K562 (cell line): ENCODE measurements around the gene CCNL2. TPM values are rescaled to one million over a fixed set of nuclear protein-coding genes. Genes with fewer than 3 reads are reported as not detected.

Experiments used
- ATF1 ChIP-seq, 2 experiments: fragments of 450-650 bp in 1 of 2; IDR thresholded peaks; 2 replicates each; pipeline ENCODE4 v1.6.1; 2016; ENCODE audit warnings: missing compliant biosample characterization in 1 of 2, missing genetic modification characterization in 1 of 2
- ATF4 ChIP-seq: fragments of 450-650 bp; formaldehyde crosslinking; IDR thresholded peaks from 2 replicates; pipeline ENCODE4 v1.4.0; 2022; ENCODE audit warnings: mild to moderate bottlenecking, moderate library complexity
- CAMTA2 ChIP-seq: fragments of 250-450 bp; sonication (Bioruptor Pico); conservative IDR thresholded peaks from 2 replicates; pipeline ENCODE4 v1.5.1; 2022
- CBX5 ChIP-seq: IDR thresholded peaks from 2 replicates; pipeline ENCODE4 v1.6.1; 2014; ENCODE audit warnings: low read depth, borderline replicate concordance
- CHD4 ChIP-seq: fragments of 200-600 bp; sonication (generic); IDR thresholded peaks from 3 replicates; pipeline ENCODE4 v1.6.1; 2012; ENCODE audit warnings: low read depth, mild to moderate bottlenecking, mixed read lengths, low read length, inconsistent platforms; ENCODE audit not compliant: insufficient read depth, insufficient replicate concordance, poor library complexity, severe bottlenecking
- ETV1 ChIP-seq: fragments of 450-650 bp; conservative IDR thresholded peaks from 2 replicates; pipeline ENCODE4 v1.6.1; 2016; ENCODE audit warnings: missing genetic modification characterization, control low read depth, low read depth, missing compliant biosample characterization
- FOXK2 ChIP-seq, 2 experiments: fragments of 450-650 bp; IDR thresholded peaks in 1 of 2; conservative IDR thresholded peaks in 1 of 2; 2 replicates each; pipeline ENCODE4 v1.6.1; 2016; ENCODE audit warnings: low read depth in 2 of 2, mild to moderate bottlenecking in 1 of 2
- FUS ChIP-seq: fragments of 200-400 bp; formaldehyde crosslinking; optimal IDR thresholded peaks from 2 replicates; pipeline ENCODE3; 2017; ENCODE audit warnings: low read depth, low read length
- JUNB ChIP-seq: fragments of 450-650 bp; formaldehyde crosslinking; conservative IDR thresholded peaks from 2 replicates; pipeline ENCODE4 v1.4.0; 2020; ENCODE audit warnings: mild to moderate bottlenecking
- MEF2D ChIP-seq: conservative IDR thresholded peaks from 2 replicates; pipeline ENCODE4 v1.6.1; 2016; ENCODE audit warnings: low read depth, missing genetic modification characterization, missing compliant biosample characterization
- MNT ChIP-seq, 2 experiments: fragments of 450-650 bp; conservative IDR thresholded peaks; 2 replicates each; pipeline ENCODE4 v1.6.1; 2017; ENCODE audit warnings: mild to moderate bottlenecking in 2 of 2, moderate library complexity in 2 of 2
- MTA3 ChIP-seq: fragments of 450-650 bp; formaldehyde crosslinking; IDR thresholded peaks from 2 replicates; pipeline ENCODE4 v1.6.1; 2017; ENCODE audit warnings: mild to moderate bottlenecking, borderline replicate concordance
- NCOA6 ChIP-seq: fragments of 450-650 bp; IDR thresholded peaks from 2 replicates; pipeline ENCODE4 v1.6.1; 2017; ENCODE audit warnings: mild to moderate bottlenecking
- NEUROD1 ChIP-seq: fragments of 150-350 bp; IDR thresholded peaks from 2 replicates; pipeline ENCODE4 v1.6.1; 2014; ENCODE audit warnings: borderline replicate concordance, low read length, low read depth; ENCODE audit not compliant: partially characterized antibody
- NR4A1 ChIP-seq, 2 experiments: fragments of 250-450 bp in 1 of 2; fragments of 450-650 bp in 1 of 2; sonication (Bioruptor Pico) in 1 of 2; IDR thresholded peaks; 2 replicates each; pipeline versions ENCODE4 v1.4.0 to v1.6.1; 2016 to 2020; ENCODE audit warnings: mild to moderate bottlenecking in 2 of 2, missing compliant biosample characterization in 1 of 2, missing genetic modification characterization in 1 of 2, moderate library complexity in 1 of 2
- POLR2H ChIP-seq: IDR thresholded peaks from 2 replicates; pipeline ENCODE4 v1.6.1; 2016; ENCODE audit warnings: missing genetic modification characterization, low read depth, mild to moderate bottlenecking, control low read depth, missing compliant biosample characterization, moderate library complexity
- ZBTB43 ChIP-seq: sonication (generic); formaldehyde crosslinking; IDR thresholded peaks from 2 replicates; pipeline ENCODE4 v1.8.0; 2023; ENCODE audit warnings: mild to moderate bottlenecking, missing genetic modification reagents
- polyA plus RNA-seq, 8 experiments: library from polyadenylated mRNA; depleted of rRNA in 4 of 8; stranded (reverse) in 5 of 8; unstranded in 3 of 8; fragments of >200 nt; fragmentation: Nextera tagmentation in 2 of 8; fragmentation: Illumina TruSeq in 1 of 8; extraction: Ambion mirVana in 2 of 8; extraction: Trizol in 1 of 8; gene quantifications; 2 replicates each; pipeline versions ENCODE4 v1.2.1 to v1.2.3, GENCODE V29; 2011 to 2014; ENCODE audit warnings: inconsistent platforms in 1 of 8, missing spikeins in 1 of 8
- total RNA-seq, 7 experiments: library from RNA; depleted of rRNA in 6 of 7; stranded (reverse); fragments of >200 nt in 6 of 7; fragmentation: Illumina TruSeq in 2 of 7; extraction: Trizol in 2 of 7; gene quantifications; 2 replicates each; pipeline versions ENCODE4 v1.2.1 to v1.2.3, GENCODE V29; 2011 to 2021; ENCODE audit warnings: low replicate concordance in 1 of 7

CCNL2 gene
- total and polyA plus RNA-seq, 9 of the 15 experiments (the other 6 are each of a cell fraction or from before 2014, with no cell fraction given): 2.8 to 287 (median 94.5) TPM

- TF ChIP-seq FOXK2 (conservative IDR thresholded peaks at IDR 0.05 in 1 of 2, IDR thresholded peaks at IDR 0.05 in 1 of 2; ENCODE audit: low read depth in 2 of 2) (peak; percentile 91 to 92), MTA3 (peak; percentile 91), NR4A1 (CRISPR knock-in tag; IDR thresholded peaks at IDR 0.05) (peak; percentile 26; the same call in 1 of the 2 replicates), NR4A1 (tag; IDR thresholded peaks at IDR 0.05) (peak; percentile 36; the same call in 1 of the 2 replicates), ZBTB43 (CRISPR knock-in tag) (no peak), MEF2D (no peak), ATF1 (CRISPR knock-in tag; IDR thresholded peaks at IDR 0.05) (0 out of 2 replicates have a peak, but pooled peaks have one; percentile 13), ATF1 (tag; IDR thresholded peaks at IDR 0.05) (peak; percentile 87), FUS (peak; percentile 81), JUNB (no peak), NCOA6 (no peak), POLR2H (tag) (peak; percentile 84), CBX5 (0 out of 2 replicates have a peak, but pooled peaks have one; percentile 3), NEUROD1 (peak; percentile 54), CAMTA2 (CRISPR knock-in tag) (0 out of 2 replicates have a peak, but pooled peaks have one; percentile 7), ETV1 (tag) (peak; percentile 64), CHD4 (no peak), MNT (conservative IDR thresholded peaks at IDR 0.05) (peak; percentile 93 to 97), ATF4 (no peak; the same call in 1 of the 2 replicates)
Observed at GRCh38 chr1:1406821-1407635, 7.9 kb upstream of the CCNL2 start, which contains the start of gene MRPL20 (continued).
